Measurements from ENCODE around the gene KCNJ18. TPM values are rescaled to one million over a fixed set of nuclear protein-coding genes. Genes with fewer than 3 reads are reported as not detected.
"Not testable (repeated sequence)": the region's sequence is repeated elsewhere in the genome, so short reads cannot be mapped to it uniquely, and the experiment has no call there.

KCNJ18 gene
- total and polyA plus RNA-seq, 7 experiments from 2014 or later: not detected

DNA sequence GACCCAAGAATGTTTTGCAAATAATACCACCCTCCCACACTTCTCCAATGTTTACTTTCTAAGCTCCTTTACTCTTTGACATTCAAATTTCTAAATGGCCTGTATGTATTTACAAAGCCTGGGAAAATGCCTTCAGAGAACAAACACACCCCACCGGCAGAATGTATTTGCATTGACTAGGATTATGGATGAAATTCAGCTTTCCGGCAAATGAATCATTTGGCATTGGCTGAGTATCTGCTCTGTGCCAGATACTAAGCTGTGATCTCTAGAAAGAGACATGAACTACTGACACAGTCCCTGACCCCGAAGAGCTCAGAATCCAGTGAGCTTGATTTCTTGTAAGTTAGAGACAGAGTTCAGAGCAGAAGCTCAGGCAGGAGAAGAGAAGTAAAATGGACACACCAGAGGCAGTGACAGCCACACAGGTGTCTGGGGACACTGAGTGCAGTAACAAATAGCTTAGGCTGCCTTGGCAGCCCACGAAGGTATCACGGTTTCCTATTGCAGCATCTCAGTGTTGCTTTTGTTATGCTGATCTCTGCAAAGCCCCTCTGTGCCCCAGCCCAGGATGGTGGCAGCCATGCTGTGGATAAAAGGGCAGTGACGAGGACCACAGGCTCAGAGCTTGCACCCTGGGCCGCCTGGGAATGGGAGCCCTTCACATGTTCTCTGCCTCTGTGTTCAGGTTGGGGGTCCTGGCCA is 24.8 kb upstream of the KCNJ18 start:
- H3K36me3 Mint-ChIP-seq; H3K9me3 ChIP-seq (ENCODE audit: control insufficient read depth in 2 of 3, low read length in 3 of 3); H3K4me3 ChIP-seq (ENCODE audit: low read length); H3K4me1 Mint-ChIP-seq; H3K27ac ChIP-seq (ENCODE audit: low read depth, low read length); H3K36me3 ChIP-seq (ENCODE audit: control insufficient read depth in 2 of 3, insufficient read depth in 3 of 3, low read length in 3 of 3); CTCF ChIA-PET; H3K4me3 Mint-ChIP-seq; H3K27ac Mint-ChIP-seq; H3K27me3 ChIP-seq (ENCODE audit: control insufficient read depth in 2 of 2, insufficient read depth in 2 of 2, low read length in 2 of 2); DNase-seq; H3K4me1 ChIP-seq (ENCODE audit: control insufficient read depth in 2 of 2, insufficient read depth in 2 of 2, low read length in 2 of 2); POLR2A ChIA-PET; ATAC-seq; intact Hi-C loops (cut with micrococcal nuclease); H3K27me3 Mint-ChIP-seq: not testable (repeated sequence)
- H3K9me3 Mint-ChIP-seq: peaks cover 6 to 24% (median 15%) of the 10 kb centered on the region in 11 donors

DNA sequence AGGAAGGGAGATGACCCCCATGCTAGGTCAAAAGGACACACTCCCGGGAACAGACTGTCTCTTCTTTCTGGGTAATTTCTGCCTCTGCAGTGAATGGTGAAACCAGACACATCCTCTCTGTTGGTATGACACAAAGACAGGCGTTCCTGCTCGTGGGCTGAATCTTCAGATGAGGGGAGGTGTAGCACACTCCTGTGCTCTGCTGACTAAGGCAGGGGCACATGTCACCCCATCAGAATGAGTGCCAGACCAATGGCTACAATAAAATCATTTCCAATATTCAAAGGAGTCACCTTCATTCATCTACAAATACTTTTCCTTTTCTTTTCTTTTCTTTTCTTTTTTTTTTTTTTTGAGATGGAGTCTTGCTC is 24.2 kb upstream of the KCNJ18 start:
- H3K9me3 ChIP-seq (ENCODE audit: control insufficient read depth in 2 of 3, low read length in 3 of 3); H3K4me1 ChIP-seq (ENCODE audit: control insufficient read depth in 2 of 2, insufficient read depth in 2 of 2, low read length in 2 of 2); CTCF ChIA-PET; H3K4me3 ChIP-seq (ENCODE audit: low read length); ATAC-seq; H3K4me3 Mint-ChIP-seq; H3K27ac Mint-ChIP-seq; H3K27me3 ChIP-seq (ENCODE audit: control insufficient read depth in 2 of 2, insufficient read depth in 2 of 2, low read length in 2 of 2); H3K4me1 Mint-ChIP-seq; H3K36me3 ChIP-seq (ENCODE audit: control insufficient read depth in 2 of 3, insufficient read depth in 3 of 3, low read length in 3 of 3); intact Hi-C loops (cut with micrococcal nuclease); DNase-seq; H3K36me3 Mint-ChIP-seq; H3K27me3 Mint-ChIP-seq; H3K27ac ChIP-seq (ENCODE audit: low read depth, low read length); POLR2A ChIA-PET: not testable (repeated sequence)
- peaks cover 6 to 26% (median 15%) of the 10 kb centered on the region in 11 donors for H3K9me3 Mint-ChIP-seq

DNA sequence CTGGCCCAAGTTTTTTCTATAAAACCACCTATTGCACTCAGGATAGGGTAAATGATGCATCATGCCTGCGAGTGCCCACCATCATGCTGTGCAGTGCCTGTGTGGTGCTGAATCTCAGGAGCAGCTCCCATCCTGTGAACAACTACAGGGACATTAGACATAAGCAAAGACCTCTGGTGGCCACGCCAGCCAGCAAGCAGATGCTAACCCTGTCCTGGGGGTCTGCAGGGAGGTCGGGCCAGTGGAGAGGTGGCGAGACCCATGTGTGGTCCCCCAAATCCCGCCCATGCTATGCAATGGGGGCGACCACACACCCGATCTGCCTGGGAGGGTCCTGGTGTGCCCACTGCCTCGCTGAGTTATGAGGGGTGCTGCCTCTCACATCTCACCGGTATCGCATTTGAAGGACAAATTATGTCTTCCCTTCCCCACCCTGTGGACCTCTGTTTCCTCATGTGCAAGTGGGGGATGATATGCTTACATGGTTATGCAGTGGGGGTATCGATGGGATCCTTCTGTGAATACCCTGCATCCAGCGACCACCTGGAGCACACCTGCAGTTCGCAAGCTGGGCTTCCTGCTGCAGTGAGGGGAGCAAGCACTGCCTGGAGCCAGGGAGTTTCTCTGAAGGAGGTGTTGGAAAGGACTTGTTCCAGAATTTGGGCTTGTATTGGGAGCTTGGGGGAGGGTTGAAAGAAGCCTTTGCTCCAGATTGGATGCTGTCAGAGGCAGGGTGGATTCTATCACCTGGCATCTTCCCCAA is 23.4 kb upstream of the KCNJ18 start:
- H3K36me3 Mint-ChIP-seq; H3K4me3 ChIP-seq (ENCODE audit: low read length); H3K27me3 ChIP-seq (ENCODE audit: control insufficient read depth in 2 of 2, insufficient read depth in 2 of 2, low read length in 2 of 2); H3K4me1 Mint-ChIP-seq; CTCF ChIA-PET; ATAC-seq; H3K27ac Mint-ChIP-seq; H3K9me3 ChIP-seq (ENCODE audit: control insufficient read depth in 2 of 3, low read length in 3 of 3); intact Hi-C loops (cut with micrococcal nuclease); H3K4me1 ChIP-seq (ENCODE audit: control insufficient read depth in 2 of 2, insufficient read depth in 2 of 2, low read length in 2 of 2); H3K27me3 Mint-ChIP-seq; H3K4me3 Mint-ChIP-seq; H3K36me3 ChIP-seq (ENCODE audit: control insufficient read depth in 2 of 3, insufficient read depth in 3 of 3, low read length in 3 of 3); DNase-seq; H3K27ac ChIP-seq (ENCODE audit: low read depth, low read length); POLR2A ChIA-PET: not testable (repeated sequence)
- H3K9me3 Mint-ChIP-seq: peaks cover 2 to 30% (median 14%) of the 10 kb centered on the region in 11 donors

DNA sequence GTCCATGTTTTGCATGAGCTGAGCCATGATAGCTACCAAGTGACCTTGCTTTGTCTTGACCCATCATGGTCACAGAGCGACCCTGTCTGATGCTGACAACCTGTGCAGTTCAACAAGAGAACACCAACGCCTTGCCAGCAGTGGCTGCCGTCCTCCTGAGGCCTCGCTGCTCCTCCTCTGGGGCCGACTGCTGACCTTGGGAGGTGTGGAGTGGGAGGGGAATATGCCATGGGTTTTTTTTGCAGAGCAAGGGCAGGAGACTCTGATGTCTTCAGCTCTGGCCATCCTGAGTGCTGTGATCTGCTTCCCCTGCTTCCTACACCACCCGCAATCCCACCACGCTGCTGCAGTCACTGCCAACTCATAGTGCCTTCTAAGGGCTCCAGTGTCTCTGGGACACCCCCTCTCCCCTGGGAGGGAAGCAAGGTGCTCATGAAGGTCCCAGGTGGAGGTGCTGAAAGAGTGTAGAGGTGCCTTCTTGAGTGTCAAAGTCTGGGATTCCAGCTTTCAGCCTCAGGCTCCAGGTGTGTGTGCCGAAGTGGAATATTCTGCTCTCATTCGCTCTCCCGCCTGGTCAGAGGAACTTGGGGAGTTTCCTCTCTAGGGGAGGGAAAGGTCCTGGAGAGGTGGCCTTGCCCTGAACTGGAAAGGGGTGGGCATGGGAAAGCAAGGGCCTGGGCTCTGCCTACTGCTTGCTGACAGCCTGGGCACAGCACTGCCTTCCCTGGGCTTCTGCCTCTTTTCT is 22.5 kb upstream of the KCNJ18 start:
- H3K4me3 Mint-ChIP-seq; CTCF ChIA-PET; H3K27ac ChIP-seq (ENCODE audit: low read depth, low read length); H3K4me1 Mint-ChIP-seq; H3K9me3 ChIP-seq (ENCODE audit: control insufficient read depth in 2 of 3, low read length in 3 of 3); DNase-seq; H3K4me3 ChIP-seq (ENCODE audit: low read length); ATAC-seq; H3K36me3 ChIP-seq (ENCODE audit: control insufficient read depth in 2 of 3, insufficient read depth in 3 of 3, low read length in 3 of 3); H3K27me3 Mint-ChIP-seq; H3K4me1 ChIP-seq (ENCODE audit: control insufficient read depth in 2 of 2, insufficient read depth in 2 of 2, low read length in 2 of 2); intact Hi-C loops (cut with micrococcal nuclease); H3K36me3 Mint-ChIP-seq; POLR2A ChIA-PET; H3K27me3 ChIP-seq (ENCODE audit: control insufficient read depth in 2 of 2, insufficient read depth in 2 of 2, low read length in 2 of 2); H3K27ac Mint-ChIP-seq: not testable (repeated sequence)
- H3K9me3 Mint-ChIP-seq: peaks cover 0 to 27% (median 11%) of the 10 kb centered on the region in 11 donors

DNA sequence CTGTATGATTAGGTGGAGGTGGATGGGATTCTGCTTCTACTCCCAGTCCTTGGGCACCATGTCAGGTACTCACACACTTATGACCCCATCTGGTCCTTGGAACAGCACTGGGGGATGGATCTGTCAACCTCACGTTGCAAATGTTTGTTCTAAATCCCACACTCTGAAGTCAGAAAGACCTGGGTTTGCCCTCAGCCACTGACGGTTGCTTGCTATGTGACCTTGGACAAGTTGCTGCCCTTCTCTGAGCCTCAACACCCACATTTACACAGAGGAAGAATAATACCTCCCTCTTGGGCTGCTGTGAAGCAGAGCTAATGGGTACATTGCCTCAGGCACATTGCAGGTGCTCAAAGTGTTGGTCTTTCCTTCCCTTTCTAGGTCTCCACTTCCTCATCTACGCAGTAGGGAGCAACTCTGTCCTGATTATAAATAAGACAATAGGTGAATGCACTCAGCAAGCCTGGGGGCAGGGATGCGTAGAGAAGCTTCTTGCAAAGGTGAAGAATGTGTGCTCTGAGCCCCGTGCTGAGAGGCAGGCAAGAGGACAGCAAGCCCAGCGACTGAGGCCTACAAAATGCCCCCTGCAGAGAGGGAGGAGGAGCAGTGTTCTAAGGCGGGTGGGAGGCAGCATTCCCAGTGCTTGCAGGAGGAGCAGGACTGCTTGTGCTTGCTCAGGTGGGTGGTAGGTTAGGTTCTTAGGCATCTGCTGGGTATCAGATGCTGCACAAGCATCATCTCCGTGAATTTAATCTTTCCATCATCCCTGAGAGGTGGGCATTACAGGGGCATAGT is 21.8 kb upstream of the KCNJ18 start:
- DNase-seq; H3K4me3 ChIP-seq (ENCODE audit: low read length); H3K4me3 Mint-ChIP-seq; H3K36me3 ChIP-seq (ENCODE audit: control insufficient read depth in 2 of 3, insufficient read depth in 3 of 3, low read length in 3 of 3); H3K27me3 ChIP-seq (ENCODE audit: control insufficient read depth in 2 of 2, insufficient read depth in 2 of 2, low read length in 2 of 2); H3K27ac ChIP-seq (ENCODE audit: low read depth, low read length); H3K27ac Mint-ChIP-seq; H3K4me1 ChIP-seq (ENCODE audit: control insufficient read depth in 2 of 2, insufficient read depth in 2 of 2, low read length in 2 of 2); H3K9me3 ChIP-seq (ENCODE audit: control insufficient read depth in 2 of 3, low read length in 3 of 3); H3K4me1 Mint-ChIP-seq; ATAC-seq; H3K36me3 Mint-ChIP-seq; intact Hi-C loops (cut with micrococcal nuclease); POLR2A ChIA-PET; H3K27me3 Mint-ChIP-seq; CTCF ChIA-PET: not testable (repeated sequence)
- peaks cover 0 to 27% (median 7%) of the 10 kb centered on the region in 11 donors for H3K9me3 Mint-ChIP-seq

DNA sequence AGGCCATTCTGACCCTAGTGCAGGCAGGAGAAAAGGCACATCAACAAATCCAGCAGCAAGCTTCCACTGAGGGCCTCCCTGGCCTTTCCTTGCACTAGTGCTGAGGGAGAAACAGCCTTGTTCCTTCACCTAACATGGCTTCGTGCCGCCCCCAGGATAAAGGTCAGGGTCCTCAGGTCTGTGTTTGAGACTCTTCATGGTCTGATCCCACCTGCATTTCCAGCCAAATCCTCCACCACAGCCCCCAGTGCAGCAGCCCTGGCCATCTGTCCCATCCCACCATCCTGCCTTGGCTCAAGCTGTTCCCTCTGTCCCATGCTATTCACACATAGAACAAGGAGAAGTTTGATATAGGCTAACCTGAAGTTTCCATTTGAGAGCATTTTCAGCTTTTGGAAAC is 20.9 kb upstream of the KCNJ18 start:
- intact Hi-C loops (cut with micrococcal nuclease); H3K4me3 Mint-ChIP-seq; H3K27ac Mint-ChIP-seq; CTCF ChIA-PET; H3K36me3 ChIP-seq (ENCODE audit: control insufficient read depth in 2 of 3, insufficient read depth in 3 of 3, low read length in 3 of 3); H3K4me1 Mint-ChIP-seq; H3K27me3 ChIP-seq (ENCODE audit: control insufficient read depth in 2 of 2, insufficient read depth in 2 of 2, low read length in 2 of 2); H3K4me1 ChIP-seq (ENCODE audit: control insufficient read depth in 2 of 2, insufficient read depth in 2 of 2, low read length in 2 of 2); H3K4me3 ChIP-seq (ENCODE audit: low read length); H3K36me3 Mint-ChIP-seq; DNase-seq; ATAC-seq; H3K27me3 Mint-ChIP-seq; H3K27ac ChIP-seq (ENCODE audit: low read depth, low read length); H3K9me3 ChIP-seq (ENCODE audit: control insufficient read depth in 2 of 3, low read length in 3 of 3); POLR2A ChIA-PET: not testable (repeated sequence)
- H3K9me3 Mint-ChIP-seq: peaks cover 0 to 28% (median 7%) of the 10 kb centered on the region in 11 donors

All from naive thymus-derived CD4-positive, alpha-beta T cell (primary cell).